ENCODE measurements around the gene CEP44. TPM values are rescaled to one million over a fixed set of nuclear protein-coding genes. Genes with fewer than 3 reads are reported as not detected.

CEP44 gene
- total RNA-seq, 1 donor from 2014 or later = 17.8 TPM

DNA sequence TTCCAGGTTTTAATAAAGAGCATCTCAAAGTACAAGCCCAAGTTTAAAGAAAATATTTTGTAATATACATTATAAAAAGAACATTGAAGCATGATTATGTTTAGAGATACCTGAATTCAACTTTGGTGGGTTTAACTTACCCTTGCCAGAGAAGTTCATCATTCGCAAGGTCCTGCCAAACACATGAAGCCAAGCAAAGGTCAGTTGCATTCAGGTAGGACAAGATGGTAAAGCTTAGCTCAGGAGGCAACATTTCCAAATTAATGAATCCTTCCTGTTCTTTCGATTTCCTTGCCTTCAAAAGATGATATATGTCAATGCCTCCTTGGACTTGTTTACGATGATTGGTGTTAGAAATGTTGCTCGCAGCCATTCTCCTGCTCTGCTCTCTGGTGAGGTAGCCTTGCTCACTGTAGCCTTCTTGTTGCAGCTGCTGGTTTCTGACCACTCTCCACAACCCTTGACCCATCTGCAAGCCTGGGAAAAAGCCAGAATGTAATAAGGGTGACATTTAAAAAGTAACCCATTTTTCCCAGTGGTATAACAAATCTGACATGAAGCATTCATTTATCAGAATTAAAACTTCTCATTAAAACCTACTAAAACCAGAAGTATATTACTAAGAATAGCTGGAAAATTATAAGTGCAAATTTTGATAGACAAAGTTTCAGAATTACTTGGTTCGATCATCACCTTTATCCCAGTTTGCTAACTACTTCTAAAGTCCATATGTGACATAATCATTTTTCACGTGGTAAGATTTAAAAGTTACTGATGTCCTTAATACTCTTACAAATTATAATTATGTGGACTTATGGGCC, 20.9 kb upstream of the CEP44 start:
- TF ChIP-seq, protein P1, sequence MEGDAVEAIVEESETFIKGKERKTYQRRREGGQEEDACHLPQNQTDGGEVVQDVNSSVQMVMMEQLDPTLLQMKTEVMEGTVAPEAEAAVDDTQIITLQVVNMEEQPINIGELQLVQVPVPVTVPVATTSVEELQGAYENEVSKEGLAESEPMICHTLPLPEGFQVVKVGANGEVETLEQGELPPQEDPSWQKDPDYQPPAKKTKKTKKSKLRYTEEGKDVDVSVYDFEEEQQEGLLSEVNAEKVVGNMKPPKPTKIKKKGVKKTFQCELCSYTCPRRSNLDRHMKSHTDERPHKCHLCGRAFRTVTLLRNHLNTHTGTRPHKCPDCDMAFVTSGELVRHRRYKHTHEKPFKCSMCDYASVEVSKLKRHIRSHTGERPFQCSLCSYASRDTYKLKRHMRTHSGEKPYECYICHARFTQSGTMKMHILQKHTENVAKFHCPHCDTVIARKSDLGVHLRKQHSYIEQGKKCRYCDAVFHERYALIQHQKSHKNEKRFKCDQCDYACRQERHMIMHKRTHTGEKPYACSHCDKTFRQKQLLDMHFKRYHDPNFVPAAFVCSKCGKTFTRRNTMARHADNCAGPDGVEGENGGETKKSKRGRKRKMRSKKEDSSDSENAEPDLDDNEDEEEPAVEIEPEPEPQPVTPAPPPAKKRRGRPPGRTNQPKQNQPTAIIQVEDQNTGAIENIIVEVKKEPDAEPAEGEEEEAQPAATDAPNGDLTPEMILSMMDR (conservative IDR thresholded peaks at IDR 0.05; ENCODE audit: low read depth, low read length) = no peak
- no peak overlapping the region for H3K4me3 ChIP-seq (ENCODE audit: low read depth, low read length)
- no peak for DNase-seq (ENCODE audit: low read depth)

DNA sequence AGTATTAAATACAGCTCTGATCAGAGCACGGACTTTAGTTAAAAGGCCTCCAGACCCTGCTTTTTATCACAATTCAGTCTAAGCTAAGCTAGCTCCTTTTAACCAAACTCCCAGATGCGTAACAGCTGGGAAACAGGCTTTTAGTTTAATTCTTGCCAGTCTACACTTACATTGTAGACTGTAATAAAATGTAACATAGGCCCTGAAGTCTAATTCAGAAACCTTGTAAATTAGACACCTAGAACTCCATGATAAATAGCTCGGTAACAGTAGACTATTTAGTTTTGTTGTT, 20.3 kb upstream of the CEP44 start:
- H3K4me3 ChIP-seq (ENCODE audit: low read depth, low read length) = no peak overlapping the region
- TF ChIP-seq, protein P1 (conservative IDR thresholded peaks at IDR 0.05; ENCODE audit: low read depth, low read length) = no peak
- DNase-seq (ENCODE audit: low read depth) = no peak

DNA sequence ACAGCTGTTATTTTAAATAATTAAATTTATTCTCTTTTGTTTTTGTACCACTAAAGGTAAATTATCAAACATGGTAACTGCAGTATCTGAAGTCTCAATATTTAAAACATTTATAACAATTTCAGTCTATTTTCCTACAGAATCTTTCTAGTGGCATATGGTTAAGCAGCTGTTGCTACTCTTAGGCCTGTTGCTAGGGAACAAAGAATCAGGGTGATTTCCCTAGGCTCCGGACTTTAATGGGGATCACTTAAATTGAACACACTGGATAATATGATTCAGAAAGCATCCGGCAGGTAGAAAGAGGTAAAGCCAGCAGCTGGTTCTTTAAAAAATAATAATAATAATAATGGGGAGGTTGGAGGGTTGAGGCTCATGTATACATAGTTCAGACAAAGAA, 17.8 kb upstream of the CEP44 start:
- no peak overlapping the region for H3K4me3 ChIP-seq (ENCODE audit: low read depth, low read length)
- DNase-seq (ENCODE audit: low read depth) = no peak
- TF ChIP-seq, protein P1 (conservative IDR thresholded peaks at IDR 0.05; ENCODE audit: low read depth, low read length) = no peak

DNA sequence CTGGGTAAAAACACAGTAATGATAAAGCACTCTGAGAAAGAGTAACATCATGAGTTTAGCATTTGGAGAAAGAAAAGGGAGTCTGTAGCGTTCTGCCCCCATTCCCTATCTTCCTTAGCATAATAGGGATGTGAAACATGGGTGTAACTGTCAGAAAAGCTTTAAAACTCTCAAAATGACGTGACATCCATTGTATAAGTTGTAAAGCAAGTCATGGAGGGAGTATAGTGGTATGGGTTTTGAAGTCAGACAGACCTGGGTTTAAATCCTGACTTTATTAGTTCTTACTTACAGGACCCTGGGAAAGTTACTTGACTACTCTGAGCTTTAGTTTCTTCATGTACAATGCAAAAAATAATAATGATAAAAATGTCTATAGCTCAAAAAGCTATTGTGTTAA, 17.3 kb upstream of the CEP44 start:
- TF ChIP-seq, protein P1 (conservative IDR thresholded peaks at IDR 0.05; ENCODE audit: low read depth, low read length) = no peak
- DNase-seq (ENCODE audit: low read depth) = no peak

DNA sequence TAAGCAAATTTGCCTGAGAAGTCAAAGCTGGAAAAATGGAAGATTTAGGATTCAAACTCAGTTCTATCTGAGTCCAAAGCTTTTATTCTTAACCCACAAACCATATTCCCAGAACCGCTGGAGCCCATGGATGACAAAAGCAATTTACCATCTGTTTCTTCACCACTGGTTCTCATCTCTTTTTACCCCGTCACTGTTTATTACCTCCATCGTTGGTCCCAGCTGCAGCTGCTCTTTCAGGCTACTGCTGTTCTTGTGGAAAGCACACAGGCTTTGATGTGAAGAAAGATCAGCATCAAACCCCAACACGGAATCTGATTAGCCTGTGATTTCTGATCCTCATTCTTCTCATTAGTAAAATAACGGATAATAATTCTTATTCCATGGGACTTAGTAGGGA, 9.8 kb upstream of the CEP44 start:
- DNase-seq (ENCODE audit: low read depth) = no peak
- TF ChIP-seq, protein P1 (conservative IDR thresholded peaks at IDR 0.05; ENCODE audit: low read depth, low read length) = no peak

More for the DNA sequence above, 17.3 kb upstream of the CEP44 start:
- no peak overlapping the region for H3K4me3 ChIP-seq (ENCODE audit: low read depth, low read length)

DNA sequence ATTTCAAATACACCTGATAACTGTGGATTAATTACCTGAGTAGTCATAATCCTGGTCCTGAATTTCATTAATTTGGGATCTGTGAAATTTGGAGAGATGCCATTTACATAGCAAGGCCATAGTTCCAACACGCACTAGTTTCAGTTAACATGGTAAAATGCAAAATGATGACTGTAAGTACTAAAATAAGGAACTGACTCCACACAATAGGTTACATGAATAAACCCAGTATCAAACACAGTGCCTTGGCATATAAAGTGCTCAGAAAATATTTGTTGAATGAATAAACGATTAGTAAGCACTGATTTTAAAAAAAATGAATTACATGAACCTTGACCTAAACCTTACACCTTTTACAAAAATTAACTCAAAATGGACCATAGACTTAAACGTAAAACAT, 9.3 kb upstream of the CEP44 start:
- no peak overlapping the region for H3K4me3 ChIP-seq (ENCODE audit: low read depth, low read length)
- DNase-seq (ENCODE audit: low read depth) = no peak
- TF ChIP-seq, protein P1 (conservative IDR thresholded peaks at IDR 0.05; ENCODE audit: low read depth, low read length) = no peak

More for the DNA sequence above, 9.8 kb upstream of the CEP44 start:
- no peak overlapping the region for H3K4me3 ChIP-seq (ENCODE audit: low read depth, low read length)

DNA sequence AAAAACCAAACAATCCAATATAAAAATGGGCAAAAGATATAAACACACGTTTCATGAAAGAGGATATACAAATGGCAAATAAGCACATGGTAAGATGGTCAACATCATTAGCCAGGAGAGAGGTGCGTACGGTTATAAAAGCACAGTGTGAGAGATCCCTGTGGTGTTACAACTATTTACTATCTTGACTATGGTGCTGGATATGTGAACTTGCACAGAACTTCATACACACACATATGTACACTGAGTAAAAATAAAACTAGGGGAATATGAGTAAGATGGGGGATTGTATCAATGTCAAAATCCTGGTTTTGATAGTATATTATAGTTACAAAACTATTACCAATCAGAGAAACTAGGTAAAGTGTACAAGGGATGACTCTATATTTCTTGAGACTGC, 8.6 kb upstream of the CEP44 start:
- no peak overlapping the region for H3K4me3 ChIP-seq (ENCODE audit: low read depth, low read length)
- TF ChIP-seq, protein P1 (conservative IDR thresholded peaks at IDR 0.05; ENCODE audit: low read depth, low read length) = no peak
- DNase-seq (ENCODE audit: low read depth) = no peak

Data from epithelial cell of proximal tubule (primary cell).